KOPT-K1 (cell line): ENCODE data around the gene DAGLA.

Source experiments
- H3K27ac ChIP-seq: fragments of 200-600 bp; sonication (generic); 2 replicates; pipeline ENCODE4 v1.5.1; 2016; ENCODE audit warnings: antibody characterized with exemption, mild to moderate bottlenecking, low read depth, low read length; ENCODE audit not compliant: poor library complexity, severe bottlenecking
- H3K36me3 ChIP-seq: fragments of 200-600 bp; sonication (generic); 2 replicates; pipeline ENCODE4 v1.5.1; 2017; ENCODE audit warnings: antibody characterized with exemption, mild to moderate bottlenecking, low read length, moderate library complexity; ENCODE audit not compliant: insufficient read depth
- H3K9me3 ChIP-seq: fragments of 200-600 bp; sonication (generic); 2 replicates; pipeline ENCODE4 v1.5.1; 2017; ENCODE audit warnings: antibody characterized with exemption, low read length, mild to moderate bottlenecking; ENCODE audit not compliant: insufficient read depth, poor library complexity, severe bottlenecking

The DAGLA gene

GRCh38 chr11:61757213-61757862 is 77.1 kb downstream of the DAGLA start:
- Histone ChIP-seq H3K36me3 (no peaks in the 10 kb centered on the region), H3K27ac (no peak overlapping the region)

GRCh38 chr11:61760946-61761345 is 80.8 kb downstream of the DAGLA start:
- H3K27ac ChIP-seq = no peak overlapping the region
- H3K36me3 ChIP-seq = no peaks in the 10 kb centered on the region
- H3K9me3 ChIP-seq = no peaks in the 10 kb centered on the region

More at GRCh38 chr11:61757213-61757862, 77.1 kb downstream of the DAGLA start:
- H3K9me3 ChIP-seq = no peaks in the 10 kb centered on the region

- Histone ChIP-seq H3K9me3 (no peaks in the 10 kb centered on the region), H3K27ac (no peak overlapping the region), H3K36me3 (no peaks in the 10 kb centered on the region)
Observed at GRCh38 chr11:61761440-61762222, 81.4 kb downstream of the DAGLA start.

GRCh38 chr11:61762223-61762615 is 82.0 kb downstream of the DAGLA start:
- Histone ChIP-seq H3K36me3 (no peaks in the 10 kb centered on the region), H3K27ac (no peak overlapping the region), H3K9me3 (no peaks in the 10 kb centered on the region)

GRCh38 chr11:61762798-61763197 is 82.6 kb downstream of the DAGLA start:
- Histone ChIP-seq H3K9me3 (no peaks in the 10 kb centered on the region), H3K27ac (no peak overlapping the region), H3K36me3 (no peaks in the 10 kb centered on the region)

- no peak overlapping the region for H3K27ac ChIP-seq
- no peaks in the 10 kb centered on the region for H3K36me3 ChIP-seq
- no peaks in the 10 kb centered on the region for H3K9me3 ChIP-seq
Observed at GRCh38 chr11:61763930-61764605, 83.9 kb downstream of the DAGLA start.

GRCh38 chr11:61764606-61765260 is 84.5 kb downstream of the DAGLA start:
- Histone ChIP-seq H3K27ac (no peak overlapping the region), H3K36me3 (no peaks in the 10 kb centered on the region)

GRCh38 chr11:61765550-61766253 is 85.5 kb downstream of the DAGLA start:
- Histone ChIP-seq H3K9me3 (no peaks in the 10 kb centered on the region), H3K36me3 (no peaks in the 10 kb centered on the region), H3K27ac (no peak overlapping the region)

More at GRCh38 chr11:61764606-61765260, 84.5 kb downstream of the DAGLA start:
- no peaks in the 10 kb centered on the region for H3K9me3 ChIP-seq

- H3K36me3 ChIP-seq = no peaks in the 10 kb centered on the region
- H3K27ac ChIP-seq = no peak overlapping the region
- no peaks in the 10 kb centered on the region for H3K9me3 ChIP-seq
Observed at GRCh38 chr11:61766353-61766841, 86.2 kb downstream of the DAGLA start.

- Histone ChIP-seq H3K36me3 (no peaks in the 10 kb centered on the region), H3K27ac (no peak overlapping the region), H3K9me3 (no peaks in the 10 kb centered on the region)
Observed at GRCh38 chr11:61768376-61769076, 88.3 kb downstream of the DAGLA start.

GRCh38 chr11:61769169-61769920 is 89.2 kb downstream of the DAGLA start:
- Histone ChIP-seq H3K9me3 (no peaks in the 10 kb centered on the region), H3K36me3 (no peaks in the 10 kb centered on the region), H3K27ac (no peak overlapping the region)

GRCh38 chr11:61769946-61770683 is 89.9 kb downstream of the DAGLA start:
- H3K27ac ChIP-seq = no peak overlapping the region
- H3K36me3 ChIP-seq = no peaks in the 10 kb centered on the region
- H3K9me3 ChIP-seq = no peaks in the 10 kb centered on the region
